H1 (cell line): ENCODE results near the gene EPHB3. TPM values are rescaled to one million over a fixed set of nuclear protein-coding genes. Genes with fewer than 3 reads are reported as not detected.

ENCODE experiments used
- CTCF ChIA-PET: fragments of 300-600 bp; sonication (Branson Sonifier 250); formaldehyde crosslinking; loops from one replicate; lab custom pipeline; 2021; ENCODE audit not compliant: partially characterized antibody; lab: Charles Lee
- POLR2A ChIA-PET: fragments of 300-600 bp; sonication (Branson Sonifier 250); formaldehyde crosslinking; loops from one replicate; lab custom pipeline; 2021; ENCODE audit warnings: inconsistent platforms; ENCODE audit not compliant: partially characterized antibody; lab: Charles Lee
- DNase-seq, 2 experiments: peaks; one replicate each; pipeline versions ENCODE4 v3.0.0 to v3.0.0-alpha.2; 2010 to 2022; ENCODE audit warnings: low spot score in 2 of 2, low read depth in 1 of 2, mixed read lengths in 1 of 2
- FAIRE-seq: peaks from 2 replicates; lab custom pipeline; 2011; peaks lifted over from hg19 to GRCh38; lab: Jason Lieb, UNC
- H2AFZ ChIP-seq: 2 replicates; pipeline ENCODE4 v1.8.1; 2012; ENCODE audit warnings: low read length, inconsistent platforms
- H2AK5ac ChIP-seq: 2 replicates; pipeline ENCODE4 v1.6.1; 2013; ENCODE audit warnings: low read depth, low read length
- H2BK120ac ChIP-seq: replicated peaks from 2 replicates; pipeline ENCODE3; 2013; ENCODE audit warnings: low read depth, low read length, inconsistent platforms
- H2BK12ac ChIP-seq: 2 replicates; pipeline ENCODE4 v1.6.1; 2013; ENCODE audit warnings: low read depth, low read length
- H2BK15ac ChIP-seq: 2 replicates; pipeline ENCODE4 v1.6.1; 2013; ENCODE audit warnings: low read length
- H2BK20ac ChIP-seq: 2 replicates; pipeline ENCODE4 v1.6.1; 2013; ENCODE audit warnings: low read length
- H2BK5ac ChIP-seq: 2 replicates; pipeline ENCODE4 v1.6.1; 2013; ENCODE audit warnings: low read depth, low read length
- H3K14ac ChIP-seq: 2 replicates; pipeline ENCODE4 v1.6.1; 2013; ENCODE audit warnings: inconsistent platforms; ENCODE audit not compliant: insufficient read length
- H3K18ac ChIP-seq: 2 replicates; pipeline ENCODE4 v1.6.1; 2013; ENCODE audit warnings: low read length; ENCODE audit errors: extremely low read depth
- H3K23ac ChIP-seq: 2 replicates; pipeline ENCODE4 v1.6.1; 2013; ENCODE audit warnings: inconsistent platforms; ENCODE audit not compliant: insufficient read length
- H3K23me2 ChIP-seq: 2 replicates; pipeline ENCODE4 v1.6.1; 2013; ENCODE audit warnings: low read depth, low read length
- H3K27ac ChIP-seq: 2 replicates; pipeline ENCODE4 v1.6.1; 2011; ENCODE audit warnings: low read depth, low read length, inconsistent platforms
- H3K27me3 ChIP-seq, 4 experiments: replicated peaks in 1 of 4; 1 replicate in 1 of 4; 2 replicates in 3 of 4; pipeline versions ENCODE4 v1.6.1 to v1.8.1; 2011 to 2013; ENCODE audit warnings: low read length in 3 of 4, mild to moderate bottlenecking in 3 of 4, inconsistent platforms in 2 of 4, mixed read lengths in 2 of 4, moderate library complexity in 1 of 4; ENCODE audit not compliant: control insufficient read depth in 3 of 4, insufficient read depth in 3 of 4; ENCODE audit errors: extremely low read depth in 1 of 4
- H3K36me3 ChIP-seq, 4 experiments: 2 replicates each; pipeline versions ENCODE4 v1.6.1 to v1.8.1; 2011 to 2013; ENCODE audit warnings: mild to moderate bottlenecking in 4 of 4, low read length in 3 of 4, moderate library complexity in 2 of 4, control low read depth in 1 of 4, inconsistent platforms in 1 of 4; ENCODE audit not compliant: insufficient read depth in 4 of 4, control insufficient read depth in 2 of 4
- H3K4ac ChIP-seq: replicated peaks from 2 replicates; pipeline ENCODE3; 2013; ENCODE audit warnings: low read length, low read depth, mixed read lengths, inconsistent platforms; ENCODE audit not compliant: insufficient read length
- H3K4me1 ChIP-seq, 4 experiments: replicated peaks in 1 of 4; 1 replicate in 1 of 4; 2 replicates in 3 of 4; pipeline versions ENCODE4 v1.6.1 to v1.8.1; 2011 to 2013; ENCODE audit warnings: low read length in 3 of 4, inconsistent platforms in 2 of 4, mixed read lengths in 1 of 4; ENCODE audit not compliant: insufficient read depth in 4 of 4, control insufficient read depth in 3 of 4
- H3K4me2 ChIP-seq, 2 experiments: 2 replicates each; pipeline versions ENCODE4 v1.6.1 to v1.8.1; 2011 to 2013; ENCODE audit warnings: low read depth in 2 of 2, low read length in 2 of 2, control low read depth in 1 of 2, inconsistent platforms in 1 of 2, mild to moderate bottlenecking in 1 of 2; ENCODE audit not compliant: insufficient read depth in 1 of 2
- H3K4me3 ChIP-seq, 4 experiments: fragments of 200-600, 300-600 bp in 1 of 4; sonication (generic), shearing (Covaris generic), sonication (Bioruptor Twin) in 1 of 4; 2 replicates each; pipeline versions ENCODE4 v1.5.1 to v1.8.1; 2011 to 2016; ENCODE audit warnings: low read length in 4 of 4, low read depth in 3 of 4, control low read depth in 2 of 4, inconsistent platforms in 2 of 4, mild to moderate bottlenecking in 2 of 4, mixed read lengths in 1 of 4, moderate library complexity in 1 of 4; ENCODE audit not compliant: insufficient read depth in 2 of 4; ENCODE audit errors: extremely low read depth in 1 of 4
- H3K56ac ChIP-seq: replicated peaks from 2 replicates; pipeline ENCODE3; 2013; ENCODE audit warnings: low read depth, mild to moderate bottlenecking, mixed read lengths, low read length, inconsistent platforms; ENCODE audit not compliant: insufficient read length
- H3K79me1 ChIP-seq: 2 replicates; pipeline ENCODE4 v1.6.1; 2013; ENCODE audit warnings: low read depth, low read length, control low read depth
- H3K79me2 ChIP-seq, 2 experiments: 2 replicates each; pipeline versions ENCODE4 v1.6.1 to v1.8.1; 2012 to 2013; ENCODE audit warnings: low read length in 2 of 2, mild to moderate bottlenecking in 2 of 2, inconsistent platforms in 1 of 2; ENCODE audit not compliant: insufficient read depth in 2 of 2, control insufficient read depth in 1 of 2
- H3K9ac ChIP-seq, 4 experiments: replicated peaks in 1 of 4; 1 replicate in 1 of 4; 2 replicates in 3 of 4; pipeline versions ENCODE4 v1.6.1 to v1.8.1; 2011 to 2013; ENCODE audit warnings: low read depth in 3 of 4, low read length in 3 of 4, control low read depth in 2 of 4, mild to moderate bottlenecking in 2 of 4, moderate library complexity in 2 of 4, inconsistent platforms in 1 of 4; ENCODE audit errors: extremely low read depth in 1 of 4
- H3K9me3 ChIP-seq, 2 experiments: 2 replicates each; pipeline versions ENCODE4 v1.6.1 to v1.8.1; 2012 to 2013; ENCODE audit warnings: mild to moderate bottlenecking in 2 of 2, moderate library complexity in 2 of 2, control low read depth in 1 of 2, inconsistent platforms in 1 of 2, low read depth in 1 of 2, low read length in 1 of 2, mixed read lengths in 1 of 2; ENCODE audit not compliant: insufficient read depth in 2 of 2
- H4K20me1 ChIP-seq, 2 experiments: replicated peaks in 1 of 2; 2 replicates each; pipeline versions ENCODE3 to v1.8.1; 2011 to 2013; ENCODE audit warnings: inconsistent platforms in 2 of 2, low read length in 2 of 2, mild to moderate bottlenecking in 1 of 2; ENCODE audit not compliant: insufficient read depth in 2 of 2, control insufficient read depth in 1 of 2
- H4K5ac ChIP-seq: 2 replicates; pipeline ENCODE4 v1.6.1; 2013; ENCODE audit warnings: low read length, low read depth, mixed read lengths, inconsistent platforms; ENCODE audit not compliant: insufficient read length
- H4K8ac ChIP-seq: 2 replicates; pipeline ENCODE4 v1.8.0; 2013; ENCODE audit warnings: mild to moderate bottlenecking, moderate library complexity, low read length, inconsistent platforms; ENCODE audit not compliant: insufficient read depth; ENCODE audit errors: extremely low read depth
- H4K91ac ChIP-seq: replicated peaks from 2 replicates; pipeline ENCODE3; 2013; ENCODE audit warnings: low read length, mixed read lengths, inconsistent platforms; ENCODE audit not compliant: insufficient read length
- BACH1 ChIP-seq: IDR thresholded peaks from 2 replicates; pipeline ENCODE4 v1.6.1; 2012; ENCODE audit warnings: low read length, improper control_type of control experiment
- BCL11A ChIP-seq, 2 experiments: IDR thresholded peaks; one replicate each; pipeline ENCODE4 v1.6.1; 2011; ENCODE audit warnings: low read depth in 2 of 2, low read length in 2 of 2, mild to moderate bottlenecking in 2 of 2
- HDAC2 ChIP-seq, 2 experiments: fragments of 300-600 bp in 1 of 2; sonication (generic) in 1 of 2; IDR thresholded peaks; 2 replicates each; pipeline ENCODE4 v1.6.1; 2011 to 2012; ENCODE audit warnings: low read depth in 2 of 2, low read length in 2 of 2, mild to moderate bottlenecking in 2 of 2, moderate library complexity in 2 of 2, borderline replicate concordance in 1 of 2, inconsistent platforms in 1 of 2
- HDAC6 ChIP-seq: IDR thresholded peaks from one replicate; pipeline ENCODE4 v1.7.1; 2012; ENCODE audit warnings: low read depth, mild to moderate bottlenecking, inconsistent platforms, low read length, moderate library complexity
- JUN ChIP-seq: IDR thresholded peaks from 2 replicates; pipeline ENCODE4 v1.6.1; 2011; ENCODE audit warnings: low read depth, mild to moderate bottlenecking, improper control_type of control experiment, low read length
- JUND ChIP-seq: IDR thresholded peaks from 2 replicates; pipeline ENCODE4 v1.6.1; 2011; ENCODE audit warnings: mild to moderate bottlenecking, improper control_type of control experiment, low read length
- POLR2A ChIP-seq, 2 experiments: IDR thresholded peaks; 1 replicate in 1 of 2; 2 replicates in 1 of 2; pipeline ENCODE4 v1.6.1; 2011; ENCODE audit warnings: low read depth in 2 of 2, low read length in 2 of 2, mild to moderate bottlenecking in 2 of 2; ENCODE audit errors: control extremely low read depth in 1 of 2
- POU5F1 ChIP-seq: IDR thresholded peaks from 2 replicates; pipeline ENCODE4 v1.6.1; 2011; ENCODE audit warnings: low read depth, mild to moderate bottlenecking, low read length, moderate library complexity
- RAD21 ChIP-seq, 2 experiments: IDR thresholded peaks in 1 of 2; conservative IDR thresholded peaks in 1 of 2; 2 replicates each; pipeline ENCODE4 v1.6.1; 2011; ENCODE audit warnings: low read depth in 2 of 2, low read length in 2 of 2, improper control_type of control experiment in 1 of 2, inconsistent platforms in 1 of 2, mild to moderate bottlenecking in 1 of 2, moderate library complexity in 1 of 2
- RBBP5 ChIP-seq: IDR thresholded peaks from 2 replicates; pipeline ENCODE4 v1.7.1; 2012; ENCODE audit warnings: low read depth, mild to moderate bottlenecking, inconsistent platforms, low read length, moderate library complexity, borderline replicate concordance
- SP1 ChIP-seq: IDR thresholded peaks from 2 replicates; pipeline ENCODE4 v1.6.1; 2011; ENCODE audit warnings: low read depth, low read length
- YY1 ChIP-seq: IDR thresholded peaks from 2 replicates; pipeline ENCODE4 v1.6.1; 2011; ENCODE audit warnings: low read depth, mild to moderate bottlenecking, low read length
- WGBS, 2 experiments: shearing (Covaris generic) in 1 of 2; methylation state at CpG; one replicate each; pipeline versions ENCODE4 v1.1.6 to v1.1.7; 2013 to 2015; ENCODE audit warnings: low lambda C conversion rate in 2 of 2, mixed read lengths in 2 of 2, inconsistent platforms in 1 of 2, low coverage in 1 of 2, missing lambda C conversion rate in 1 of 2; ENCODE audit not compliant: insufficient replicate concordance in 2 of 2, insufficient coverage in 1 of 2, insufficient read length in 1 of 2; ENCODE audit errors: extremely low coverage in 1 of 2, missing lambda C conversion rate in 1 of 2; 5-methylcytosine and 5-hydroxymethylcytosine counted together
- polyA plus RNA-seq, 7 experiments: library from polyadenylated mRNA; depleted of rRNA in 3 of 7; stranded (reverse) in 5 of 7; unstranded in 2 of 7; fragments of >200 nt in 5 of 7; fragments of 200-250 nt in 2 of 7; gene quantifications; 1 replicate in 5 of 7; 2 replicates in 1 of 7; 4 replicates in 1 of 7; pipeline versions ENCODE4 v1.2.1 to v1.2.3, GENCODE V29; 2011 to 2013; ENCODE audit warnings: missing spikeins in 2 of 7, mixed read lengths in 2 of 7
- total RNA-seq: library from RNA; stranded (reverse); fragmentation: NEBNext Ultra II Directional; extraction: Animal tissue kit (Norgen Biotek cat#: 25700); gene quantifications from 2 replicates; pipeline ENCODE4 v1.2.1, GENCODE V29; 2021

Gene EPHB3
- total and polyA plus RNA-seq, 2 of the 8 experiments (the other 6 are each of a cell fraction or from before 2014, with no cell fraction given): 0.41 to 0.91 TPM

GRCh38 chr3:184563941-184564684, 2.5 kb downstream of the EPHB3 start:
- no peak overlapping the region; the same call in 1 of the 2 replicates for H3K18ac ChIP-seq
- peaks cover 14 to 49% (median 41%) of the 10 kb centered on the region in 4 experiments for H3K4me1 ChIP-seq
- peaks cover 20 to 22% of the 10 kb centered on the region in 2 experiments for H4K20me1 ChIP-seq
- H3K56ac ChIP-seq: no peak overlapping the region
- H4K91ac ChIP-seq: no peak overlapping the region
- H2BK20ac ChIP-seq: 0 out of 2 replicates have a peak overlapping the region, but pooled peaks have one; percentile 7
- FAIRE-seq (no peak), DNase-seq (no peak)
- peak overlapping the region; percentile 30 to 47; a peak in 3 of 4 replicates for H3K4me2 ChIP-seq
- ChIA-PET CTCF (interaction anchor here (0.7 to 5.1 kb wide), 15 partner anchors 9 to 240 kb away, joined by 3 to 51 read pairs (median 3); no protein-coding TSS in a partner anchor), POLR2A (interaction anchor here (1.0 to 5.9 kb wide), 4 partner anchors 15 to 147 kb away, joined by 3 to 46 read pairs (median 3); partner anchors contain the start of gene MAGEF1)
- no peak overlapping the region for H2BK12ac ChIP-seq
- H3K23ac ChIP-seq: no peak overlapping the region
- no peak overlapping the region; the same call in 1 of the 2 replicates for H2AK5ac ChIP-seq
- peaks cover 72 to 95% (median 93%) of the 10 kb centered on the region in 4 experiments for H3K27me3 ChIP-seq
- no peak overlapping the region for H2AFZ ChIP-seq
- H2BK5ac ChIP-seq: no peak overlapping the region
- no peak overlapping the region; the same call in 1 of the 2 replicates for H4K8ac ChIP-seq
- H3K9ac ChIP-seq: no peak overlapping the region; a peak in 1 of 7 replicates
- no peak overlapping the region for H2BK15ac ChIP-seq
- no peaks in the 10 kb centered on the region for H3K9me3 ChIP-seq
- no peak overlapping the region for H3K4me3 ChIP-seq
- H3K14ac ChIP-seq: no peak overlapping the region
- H3K79me1 ChIP-seq: no peaks in the 10 kb centered on the region
- H3K27ac ChIP-seq: no peak overlapping the region
- H4K5ac ChIP-seq: no peak overlapping the region
- 8% methylated on average over 13 of the region's 13 CpGs; no CpG with 5 or more reads in 1 of the 2 experiments for WGBS, 2 experiments
- no peaks in the 10 kb centered on the region for H3K79me2 ChIP-seq
- no peak overlapping the region for H3K4ac ChIP-seq
- H3K36me3 ChIP-seq: no peaks in the 10 kb centered on the region; a peak in 1 of 8 replicates
- no peak overlapping the region for H2BK120ac ChIP-seq
- peaks cover 11% of the 10 kb centered on the region for H3K23me2 ChIP-seq
- no peak for TF ChIP-seq JUND
- no peak for TF ChIP-seq BCL11A (IDR thresholded peaks at IDR 0.05; ENCODE audit: low read depth in 2 of 2, low read length in 2 of 2)
- TF ChIP-seq RAD21 (IDR thresholded peaks at IDR 0.05 in 1 of 2, conservative IDR thresholded peaks at IDR 0.05 in 1 of 2; ENCODE audit: low read depth in 2 of 2, low read length in 2 of 2): no peak
- TF ChIP-seq POLR2A (IDR thresholded peaks at IDR 0.05; ENCODE audit: control extremely low read depth in 1 of 2, low read depth in 2 of 2, low read length in 2 of 2): no peak
- TF ChIP-seq POU5F1: 0 out of 2 replicates have a peak, but pooled peaks have one; percentile 43
- no peak for TF ChIP-seq BACH1
- no peak for TF ChIP-seq HDAC2 (IDR thresholded peaks at IDR 0.05; ENCODE audit: borderline replicate concordance in 1 of 2, low read depth in 2 of 2, low read length in 2 of 2)
- no peak for TF ChIP-seq YY1
- TF ChIP-seq RBBP5: no peak
- no peak for TF ChIP-seq JUN
- TF ChIP-seq SP1: no peak
- no peak for TF ChIP-seq HDAC6
